Right lobe of liver (tissue), 6 donors: ENCODE results near the gene MRPL16. TPM values are rescaled to one million over a fixed set of nuclear protein-coding genes. Genes with fewer than 3 reads are reported as not detected.

Experiments used
- ATAC-seq, 4 donors: fragments of 200-7000 bp; cut with Tn5 transposase; one replicate each; pipeline ENCODE4 v1.9.1; 2020; ENCODE audit warnings: mild to moderate bottlenecking in 4 of 4, moderate library complexity in 4 of 4
- DNase-seq, 3 donors: peaks; one replicate each; pipeline ENCODE4 v3.0.0-alpha.2; 2020
- H3K27ac ChIP-seq, 3 donors: fragments of 200-600 bp; one replicate each; pipeline ENCODE4 v1.8.0; 2022
- H3K27me3 ChIP-seq, 2 donors: fragments of 200-600 bp; one replicate each; pipeline ENCODE4 v1.8.0; 2022
- H3K36me3 ChIP-seq, 4 donors: fragments of 200-600 bp; sonication (generic) in 1 of 4; one replicate each; pipeline versions ENCODE4 v1.5.1 to v1.8.0; 2017 to 2022; ENCODE audit warnings: control low read depth in 1 of 4
- H3K4me1 ChIP-seq, 4 donors: fragments of 200-600 bp; sonication (generic) in 1 of 4; one replicate each; pipeline versions ENCODE4 v1.5.1 to v1.8.0; 2017 to 2022; ENCODE audit warnings: control low read depth in 1 of 4
- H3K4me3 ChIP-seq, 3 donors: fragments of 200-600 bp; one replicate each; pipeline ENCODE4 v1.8.0; 2022
- H3K9me3 ChIP-seq, 4 donors: fragments of 200-600 bp; sonication (generic) in 1 of 4; one replicate each; pipeline versions ENCODE4 v1.5.1 to v1.8.0; 2017 to 2022; ENCODE audit warnings: control low read depth in 1 of 4
- POLR2A ChIP-seq: fragments of 450-650 bp; IDR thresholded peaks from one replicate; pipeline ENCODE4 v1.6.1; 2017; ENCODE audit warnings: antibody characterized with exemption, mild to moderate bottlenecking
- WGBS: methylation state at CpG from one replicate; pipeline ENCODE4 v1.1.6; 2018; ENCODE audit warnings: low coverage, low lambda C conversion rate; ENCODE audit not compliant: insufficient coverage; ENCODE audit errors: missing lambda C conversion rate; 5-methylcytosine and 5-hydroxymethylcytosine counted together
- intact Hi-C, 2 donors: fragments of 100-400 bp; cut with DNase I; formaldehyde crosslinking; loops; one replicate each; pipeline versions ENCODE4 v1.11.2 to v1.14.1; 2022
- total RNA-seq, 6 experiments: library from RNA; depleted of rRNA in 2 of 6; stranded (reverse); fragments of >200 nt in 2 of 6; fragmentation: NEBNext Ultra II Directional in 3 of 6; extraction: Animal tissue kit (Norgen Biotek cat#: 25700) in 3 of 6; gene quantifications; one replicate each; pipeline versions ENCODE4 v1.1.0 to v1.2.4, GENCODE V29; 2016 to 2023
- TF ChIP-seq, protein P1 (sequence below), 4 donors: fragments of 200-600 bp in 3 of 4; fragments of 450-650 bp in 1 of 4; IDR thresholded peaks; one replicate each; pipeline versions ENCODE4 v1.5.1 to v1.8.0; 2016 to 2022; ENCODE audit warnings: antibody characterized with exemption in 4 of 4, mild to moderate bottlenecking in 2 of 4
- donor health status: DM: no; HTN: yes; CAD: no.
- donor health status: DM: no; HTN: no; CAD: no.
- donor health status: DM: no; HTN: no; CAD: no.
- donor health status: DM: no; HTN: yes; CAD: no.
- donor health status: DM: no; HTN: yes; CAD: no.

MRPL16 gene
- total RNA-seq, 6 experiments from 2014 or later = 30.6 to 48.3 (median 37.3) TPM

DNA sequence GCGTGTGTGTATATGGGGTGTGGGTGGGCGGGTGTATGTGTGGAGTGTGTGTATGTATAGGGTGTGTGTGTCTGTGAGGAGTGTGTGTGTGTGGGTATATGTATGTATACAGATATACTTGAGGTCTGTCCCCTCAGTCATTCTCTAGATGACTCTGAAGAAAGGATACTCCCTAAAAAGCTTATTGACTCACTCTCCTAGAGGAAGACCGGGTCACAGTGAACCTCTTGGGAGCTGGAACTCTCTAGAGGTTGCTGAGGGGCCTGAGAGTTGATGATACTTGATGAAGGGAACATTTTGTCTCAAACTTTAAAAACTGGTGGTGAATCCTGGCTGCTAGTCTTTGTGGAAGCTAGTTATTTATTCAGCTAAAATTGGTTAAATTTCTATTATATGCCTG lies 40.3 kb downstream of the MRPL16 start:
- H3K9me3 ChIP-seq = no peaks in the 10 kb centered on the region
- no peak overlapping the region for H3K27ac ChIP-seq
- TF ChIP-seq POLR2A = no peak
- TF ChIP-seq, protein P1, sequence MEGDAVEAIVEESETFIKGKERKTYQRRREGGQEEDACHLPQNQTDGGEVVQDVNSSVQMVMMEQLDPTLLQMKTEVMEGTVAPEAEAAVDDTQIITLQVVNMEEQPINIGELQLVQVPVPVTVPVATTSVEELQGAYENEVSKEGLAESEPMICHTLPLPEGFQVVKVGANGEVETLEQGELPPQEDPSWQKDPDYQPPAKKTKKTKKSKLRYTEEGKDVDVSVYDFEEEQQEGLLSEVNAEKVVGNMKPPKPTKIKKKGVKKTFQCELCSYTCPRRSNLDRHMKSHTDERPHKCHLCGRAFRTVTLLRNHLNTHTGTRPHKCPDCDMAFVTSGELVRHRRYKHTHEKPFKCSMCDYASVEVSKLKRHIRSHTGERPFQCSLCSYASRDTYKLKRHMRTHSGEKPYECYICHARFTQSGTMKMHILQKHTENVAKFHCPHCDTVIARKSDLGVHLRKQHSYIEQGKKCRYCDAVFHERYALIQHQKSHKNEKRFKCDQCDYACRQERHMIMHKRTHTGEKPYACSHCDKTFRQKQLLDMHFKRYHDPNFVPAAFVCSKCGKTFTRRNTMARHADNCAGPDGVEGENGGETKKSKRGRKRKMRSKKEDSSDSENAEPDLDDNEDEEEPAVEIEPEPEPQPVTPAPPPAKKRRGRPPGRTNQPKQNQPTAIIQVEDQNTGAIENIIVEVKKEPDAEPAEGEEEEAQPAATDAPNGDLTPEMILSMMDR (IDR thresholded peaks at IDR 0.05) = no peak
- DNase-seq (no peak), ATAC-seq (no peak)
- H3K27me3 ChIP-seq = no peaks in the 10 kb centered on the region
- 87% methylated on average over 3 of the region's 3 CpGs for WGBS
- intact Hi-C loops = no loop called here
- peaks cover 0 to 4% (median 0%) of the 10 kb centered on the region in 4 donors for H3K4me1 ChIP-seq
- H3K4me3 ChIP-seq = no peak overlapping the region
- H3K36me3 ChIP-seq = peaks cover 0 to 8% (median 0%) of the 10 kb centered on the region in 4 donors

- Histone ChIP-seq H3K27me3 (no peaks in the 10 kb centered on the region), H3K4me3 (no peak overlapping the region), H3K36me3 (peaks cover 0 to 8% (median 0%) of the 10 kb centered on the region in 4 donors), H3K4me1 (peaks cover 0 to 4% (median 0%) of the 10 kb centered on the region in 4 donors), H3K27ac (no peak overlapping the region), H3K9me3 (no peaks in the 10 kb centered on the region)
- ATAC-seq (no peak), DNase-seq (no peak)
- TF ChIP-seq POLR2A = no peak
- 82% methylated on average over 4 of the region's 4 CpGs for WGBS
- intact Hi-C loops = no loop called here
Observed at GRCh38 chr11:59769828-59770227, 40.8 kb downstream of the MRPL16 start.

GRCh38 chr11:59769111-59769510 lies 41.5 kb downstream of the MRPL16 start:
- H3K27me3 ChIP-seq = no peaks in the 10 kb centered on the region
- TF ChIP-seq POLR2A = no peak
- TF ChIP-seq, protein P1 (IDR thresholded peaks at IDR 0.05) = no peak
- DNase-seq (no peak), ATAC-seq (no peak)
- H3K36me3 ChIP-seq = peaks cover 0 to 5% (median 0%) of the 10 kb centered on the region in 4 donors
- no peak overlapping the region for H3K27ac ChIP-seq
- H3K4me1 ChIP-seq = peaks cover 0 to 4% (median 0%) of the 10 kb centered on the region in 4 donors
- no peak overlapping the region for H3K4me3 ChIP-seq
- no peaks in the 10 kb centered on the region for H3K9me3 ChIP-seq
- intact Hi-C loops = no loop called here
- 54% methylated on average over 3 of the region's 7 CpGs for whole genome bisulfite sequencing

DNA sequence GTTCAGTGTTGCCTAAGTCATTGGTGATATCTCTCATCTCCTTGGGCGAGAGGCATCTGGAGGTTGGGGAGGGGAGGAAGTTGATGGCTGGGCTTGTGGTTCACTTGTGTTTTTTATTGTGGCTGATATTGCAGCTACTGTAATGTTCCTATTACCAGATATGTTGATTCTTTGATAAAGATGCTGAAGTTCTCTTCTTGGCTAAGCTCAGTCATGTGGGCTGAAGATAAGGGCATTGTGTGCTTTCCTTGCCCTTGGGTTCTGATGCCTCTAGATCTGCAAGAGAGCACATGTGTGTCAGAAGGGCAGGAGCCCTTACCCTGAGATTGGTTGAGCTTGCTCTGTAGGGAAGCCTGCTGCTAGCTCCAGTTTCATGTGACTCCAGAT lies 43.4 kb downstream of the MRPL16 start:
- Histone ChIP-seq H3K27ac (no peak overlapping the region), H3K4me1 (peaks cover 0 to 4% (median 0%) of the 10 kb centered on the region in 4 donors), H3K9me3 (no peaks in the 10 kb centered on the region), H3K27me3 (no peaks in the 10 kb centered on the region), H3K36me3 (no peaks in the 10 kb centered on the region), H3K4me3 (no peak overlapping the region)
- DNase-seq (no peak), ATAC-seq (no peak)
- intact Hi-C loops = no loop called here
- WGBS = no CpG with 5 or more reads among the region's 1 CpG
- TF ChIP-seq POLR2A = no peak
- TF ChIP-seq, protein P1 (IDR thresholded peaks at IDR 0.05) = no peak

GRCh38 chr11:59766542-59767224 lies 43.9 kb downstream of the MRPL16 start:
- H3K27me3 ChIP-seq = no peaks in the 10 kb centered on the region
- no peaks in the 10 kb centered on the region for H3K9me3 ChIP-seq
- WGBS = 76% methylated on average over 3 of the region's 6 CpGs
- peaks cover 0 to 4% (median 0%) of the 10 kb centered on the region in 4 donors for H3K4me1 ChIP-seq
- DNase-seq = no peak
- no peak overlapping the region for H3K4me3 ChIP-seq
- no peaks in the 10 kb centered on the region for H3K36me3 ChIP-seq
- TF ChIP-seq, protein P1 (IDR thresholded peaks at IDR 0.05) = no peak
- no peak for TF ChIP-seq POLR2A
- ATAC-seq = no peak
- H3K27ac ChIP-seq = no peak overlapping the region
- intact Hi-C loops = no loop called here
